GM12872 (cell line): Measurements from ENCODE around the gene FAS.

Experiments used
- CTCF ChIP-seq: IDR thresholded peaks from 3 replicates; pipeline ENCODE4 v1.5.1; 2011; ENCODE audit warnings: low read depth, mild to moderate bottlenecking, low read length, moderate library complexity; ENCODE audit not compliant: insufficient read depth

The FAS gene

GRCh38 chr10:89002226-89002978, 11.8 kb downstream of the FAS start:
- TF ChIP-seq CTCF, result no peak

- TF ChIP-seq CTCF, result no peak
Observed at GRCh38 chr10:89003344-89003743, 12.7 kb downstream of the FAS start.

GRCh38 chr10:89007129-89007893, 16.7 kb downstream of the FAS start:
- no peak for TF ChIP-seq CTCF

GRCh38 chr10:89019569-89020327, 29.1 kb downstream of the FAS start:
- TF ChIP-seq CTCF, result no peak

- no peak for TF ChIP-seq CTCF
Observed at GRCh38 chr10:89022734-89023133, 32.1 kb downstream of the FAS start.

- no peak for TF ChIP-seq CTCF
Observed at GRCh38 chr10:89025453-89025852, 34.9 kb downstream of the FAS start.

- no peak for TF ChIP-seq CTCF
Observed at GRCh38 chr10:89029181-89029580, 38.6 kb downstream of the FAS start.
